Measurements from ENCODE around the gene LGI1.
"Not testable (repeated sequence)": the region's sequence is repeated elsewhere in the genome, so short reads cannot be mapped to it uniquely, and the experiment has no call there.

Gene LGI1

GRCh38 chr10:93804200-93804599 is 46.5 kb downstream of the LGI1 start:
- DNase-seq (ENCODE audit: low read depth in 1 of 2, low spot score in 1 of 2): no peak

- no peak for DNase-seq (ENCODE audit: low read depth in 1 of 2, low spot score in 1 of 2)
These were observed 49.2 kb downstream of the LGI1 start for GRCh38 chr10:93806903-93807302.

GRCh38 chr10:93807371-93807770 is 49.6 kb downstream of the LGI1 start:
- no peak for DNase-seq (ENCODE audit: low read depth in 1 of 2, low spot score in 1 of 2)

GRCh38 chr10:93812659-93813338 is 55.1 kb downstream of the LGI1 start:
- no peak for DNase-seq (ENCODE audit: low read depth in 1 of 2, low spot score in 1 of 2)

GRCh38 chr10:93813507-93814465 is 56.0 kb downstream of the LGI1 start:
- no peak for DNase-seq (ENCODE audit: low read depth in 1 of 2, low spot score in 1 of 2)

- DNase-seq (ENCODE audit: low read depth in 1 of 2, low spot score in 1 of 2): no peak
These were observed 57.8 kb downstream of the LGI1 start for GRCh38 chr10:93815304-93816096.

- DNase-seq (ENCODE audit: low read depth in 1 of 2, low spot score in 1 of 2): no peak
These were observed 58.5 kb downstream of the LGI1 start for GRCh38 chr10:93816123-93816747.

- no peak for DNase-seq (ENCODE audit: low read depth in 1 of 2, low spot score in 1 of 2)
These were observed 60.4 kb downstream of the LGI1 start for GRCh38 chr10:93818086-93818485.

- DNase-seq (ENCODE audit: low read depth in 1 of 2, low spot score in 1 of 2): no peak
These were observed 61.8 kb downstream of the LGI1 start for GRCh38 chr10:93819520-93819919.

- no peak for DNase-seq (ENCODE audit: low read depth in 1 of 2, low spot score in 1 of 2)
These were observed 62.7 kb downstream of the LGI1 start for GRCh38 chr10:93820434-93820833.

- DNase-seq (ENCODE audit: low read depth in 1 of 2, low spot score in 1 of 2): no peak
These were observed 63.5 kb downstream of the LGI1 start for GRCh38 chr10:93821051-93821772.

GRCh38 chr10:93826355-93826754 is 68.6 kb downstream of the LGI1 start:
- DNase-seq (ENCODE audit: low read depth in 1 of 2, low spot score in 1 of 2): no peak

- DNase-seq (ENCODE audit: low read depth in 1 of 2, low spot score in 1 of 2): no peak
These were observed 69.5 kb downstream of the LGI1 start for GRCh38 chr10:93827056-93827804.

- DNase-seq (ENCODE audit: low read depth in 1 of 2, low spot score in 1 of 2): not testable (repeated sequence)
These were observed 73.3 kb downstream of the LGI1 start for GRCh38 chr10:93831065-93831464.

GRCh38 chr10:93835770-93836169 is 78.0 kb downstream of the LGI1 start:
- DNase-seq (ENCODE audit: low read depth in 1 of 2, low spot score in 1 of 2): no peak

- no peak for DNase-seq (ENCODE audit: low read depth in 1 of 2, low spot score in 1 of 2)
These were observed 80.1 kb downstream of the LGI1 start for GRCh38 chr10:93837822-93838221.

- DNase-seq (ENCODE audit: low read depth in 1 of 2, low spot score in 1 of 2): no peak
These were observed 80.5 kb downstream of the LGI1 start for GRCh38 chr10:93838278-93838677.

- no peak for DNase-seq (ENCODE audit: low read depth in 1 of 2, low spot score in 1 of 2)
These were observed 84.2 kb downstream of the LGI1 start for GRCh38 chr10:93841961-93842360.

- no peak for DNase-seq (ENCODE audit: low read depth in 1 of 2, low spot score in 1 of 2)
These were observed 87.4 kb downstream of the LGI1 start for GRCh38 chr10:93844979-93845626.

Measured in activated T-helper 1 cell treated with anti-CD3 and anti-CD28 coated beads, Interleukin-2, amount 50 U/mL, for 16 hours (primary cell).